Adipocyte (in vitro differentiated cells): ENCODE results near the gene GPALPP1.
A peak's percentile ranks its signal among the peaks of the same experiment; 100 is the strongest.

ENCODE experiments used
- DNase-seq: peaks from one replicate; pipeline ENCODE4 v3.0.0-alpha.2; 2015; ENCODE audit warnings: low read depth
- H3K27me3 ChIP-seq: replicated peaks from 2 replicates; pipeline ENCODE4 v1.7.0; 2013; ENCODE audit warnings: mild to moderate bottlenecking, low read length, moderate library complexity; ENCODE audit not compliant: control insufficient read depth, insufficient read depth
- H3K36me3 ChIP-seq: 2 replicates; pipeline ENCODE4 v1.7.0; 2013; ENCODE audit warnings: low read length, mild to moderate bottlenecking, moderate library complexity; ENCODE audit not compliant: control insufficient read depth, insufficient read depth, severe bottlenecking
- H3K4me1 ChIP-seq: 2 replicates; pipeline ENCODE4 v1.7.0; 2013; ENCODE audit warnings: mild to moderate bottlenecking, low read length, moderate library complexity; ENCODE audit not compliant: control insufficient read depth, insufficient read depth
- H3K4me3 ChIP-seq: 2 replicates; pipeline ENCODE4 v1.7.0; 2013; ENCODE audit warnings: mild to moderate bottlenecking, low read length, moderate library complexity
- H3K9ac ChIP-seq: 2 replicates; pipeline ENCODE4 v1.7.0; 2013; ENCODE audit warnings: mild to moderate bottlenecking, low read length, moderate library complexity
- H3K9me3 ChIP-seq: 2 replicates; pipeline ENCODE4 v1.7.0; 2013; ENCODE audit warnings: mild to moderate bottlenecking, low read length, moderate library complexity; ENCODE audit not compliant: control insufficient read depth

Gene GPALPP1

GRCh38 chr13:44971656-44972595 is 17.4 kb upstream of the GPALPP1 start:
- Histone ChIP-seq H3K27me3 (no peaks in the 10 kb centered on the region), H3K36me3 (peaks cover 19% of the 10 kb centered on the region), H3K4me3 (no peak overlapping the region), H3K4me1 (peaks cover 30% of the 10 kb centered on the region), H3K9ac (no peak overlapping the region), H3K9me3 (no peaks in the 10 kb centered on the region)
- DNase-seq = peak; percentile 61

- Histone ChIP-seq H3K4me3 (no peak overlapping the region), H3K9ac (no peak overlapping the region), H3K36me3 (peaks cover 30% of the 10 kb centered on the region), H3K9me3 (no peaks in the 10 kb centered on the region), H3K4me1 (peaks cover 20% of the 10 kb centered on the region), H3K27me3 (no peaks in the 10 kb centered on the region)
- DNase-seq = peak; percentile 80
Measured at GRCh38 chr13:44972956-44973581, 16.3 kb upstream of the GPALPP1 start.

GRCh38 chr13:44974056-44974793 is 15.1 kb upstream of the GPALPP1 start:
- DNase-seq = no peak
- peaks cover 12% of the 10 kb centered on the region for H3K4me1 ChIP-seq
- H3K36me3 ChIP-seq = peaks cover 42% of the 10 kb centered on the region
- H3K9ac ChIP-seq = no peak overlapping the region
- H3K4me3 ChIP-seq = no peak overlapping the region
- H3K27me3 ChIP-seq = no peaks in the 10 kb centered on the region
- no peaks in the 10 kb centered on the region for H3K9me3 ChIP-seq

GRCh38 chr13:44976196-44976595 is 13.1 kb upstream of the GPALPP1 start:
- Histone ChIP-seq H3K4me3 (no peak overlapping the region), H3K9me3 (no peaks in the 10 kb centered on the region), H3K4me1 (peaks cover 6% of the 10 kb centered on the region), H3K36me3 (peaks cover 55% of the 10 kb centered on the region), H3K9ac (no peak overlapping the region), H3K27me3 (no peaks in the 10 kb centered on the region)
- DNase-seq = no peak

- H3K9me3 ChIP-seq = no peaks in the 10 kb centered on the region
- no peak for DNase-seq
- H3K9ac ChIP-seq = no peak overlapping the region
- H3K36me3 ChIP-seq = peaks cover 55% of the 10 kb centered on the region
- H3K4me1 ChIP-seq = peaks cover 6% of the 10 kb centered on the region
- H3K4me3 ChIP-seq = no peak overlapping the region
- no peaks in the 10 kb centered on the region for H3K27me3 ChIP-seq
Measured at GRCh38 chr13:44976949-44977583, 12.3 kb upstream of the GPALPP1 start.

- Histone ChIP-seq H3K4me1 (peaks cover 6% of the 10 kb centered on the region), H3K9ac (no peak overlapping the region), H3K9me3 (no peaks in the 10 kb centered on the region), H3K27me3 (no peaks in the 10 kb centered on the region), H3K4me3 (no peak overlapping the region), H3K36me3 (peaks cover 55% of the 10 kb centered on the region)
- no peak for DNase-seq
Measured at GRCh38 chr13:44978328-44978727, 11.0 kb upstream of the GPALPP1 start.

- H3K4me1 ChIP-seq = peaks cover 30% of the 10 kb centered on the region
- DNase-seq = peak; percentile 29
- H3K9ac ChIP-seq = peak overlapping the region; percentile 96
- H3K27me3 ChIP-seq = no peaks in the 10 kb centered on the region
- H3K4me3 ChIP-seq = peak overlapping the region; percentile 99
- no peaks in the 10 kb centered on the region for H3K9me3 ChIP-seq
- peaks cover 7% of the 10 kb centered on the region for H3K36me3 ChIP-seq
Measured at GRCh38 chr13:44989941-44990340, 603 bp downstream of the GPALPP1 start.

GRCh38 chr13:45003417-45003816 is 14.1 kb downstream of the GPALPP1 start:
- no peaks in the 10 kb centered on the region for H3K9me3 ChIP-seq
- H3K4me1 ChIP-seq = no peaks in the 10 kb centered on the region
- no peak overlapping the region for H3K4me3 ChIP-seq
- no peak for DNase-seq
- H3K36me3 ChIP-seq = peaks cover 41% of the 10 kb centered on the region
- no peak overlapping the region for H3K9ac ChIP-seq
- no peaks in the 10 kb centered on the region for H3K27me3 ChIP-seq

GRCh38 chr13:45004096-45004495 is 14.8 kb downstream of the GPALPP1 start:
- no peaks in the 10 kb centered on the region for H3K9me3 ChIP-seq
- no peaks in the 10 kb centered on the region for H3K4me1 ChIP-seq
- peaks cover 48% of the 10 kb centered on the region for H3K36me3 ChIP-seq
- no peak overlapping the region for H3K9ac ChIP-seq
- DNase-seq = no peak
- H3K4me3 ChIP-seq = no peak overlapping the region
- no peaks in the 10 kb centered on the region for H3K27me3 ChIP-seq

- Histone ChIP-seq H3K4me1 (no peaks in the 10 kb centered on the region), H3K36me3 (peaks cover 60% of the 10 kb centered on the region), H3K9ac (no peak overlapping the region), H3K27me3 (no peaks in the 10 kb centered on the region), H3K4me3 (no peak overlapping the region), H3K9me3 (no peaks in the 10 kb centered on the region)
- DNase-seq = no peak
Measured at GRCh38 chr13:45007225-45007624, 17.9 kb downstream of the GPALPP1 start.

GRCh38 chr13:45007823-45008222 is 18.5 kb downstream of the GPALPP1 start:
- Histone ChIP-seq H3K9me3 (no peaks in the 10 kb centered on the region), H3K4me1 (no peaks in the 10 kb centered on the region), H3K36me3 (peaks cover 60% of the 10 kb centered on the region), H3K4me3 (no peak overlapping the region), H3K9ac (no peak overlapping the region), H3K27me3 (no peaks in the 10 kb centered on the region)
- no peak for DNase-seq
